Suprapubic skin (tissue), 4 donors: Measurements from ENCODE around the gene DOK4.

ENCODE experiments used
- CTCF ChIP-seq, 2 donors: fragments of 200-600 bp in 1 of 2; fragments of 450-650 bp in 1 of 2; sonication (generic) in 1 of 2; IDR thresholded peaks; one replicate each; pipeline ENCODE4 v1.5.1; 2016 to 2019; ENCODE audit warnings: antibody characterized with exemption in 2 of 2, mild to moderate bottlenecking in 1 of 2, moderate library complexity in 1 of 2
- EP300 ChIP-seq: sonication (generic); formaldehyde crosslinking; IDR thresholded peaks from one replicate; pipeline ENCODE4 v1.6.1; 2017; ENCODE audit warnings: antibody characterized with exemption
- POLR2A ChIP-seq, 2 donors: fragments of 450-650 bp; IDR thresholded peaks; one replicate each; pipeline ENCODE4 v1.6.1; 2017; ENCODE audit warnings: antibody characterized with exemption in 2 of 2, mild to moderate bottlenecking in 2 of 2, moderate library complexity in 2 of 2
- POLR2AphosphoS5 ChIP-seq, 3 donors: sonication (generic); formaldehyde crosslinking; IDR thresholded peaks; one replicate each; pipeline ENCODE4 v1.6.1; 2017; ENCODE audit warnings: antibody characterized with exemption in 3 of 3

GRCh38 chr16:57447186-57447962 lies 38.9 kb downstream of the DOK4 start, which contains the start of the genes CIAPIN1 and COQ9:
- TF ChIP-seq POLR2A (IDR thresholded peaks at IDR 0.05) (peak; percentile 64 to 87), CTCF (IDR thresholded peaks at IDR 0.05) (no peak), POLR2AphosphoS5 (IDR thresholded peaks at IDR 0.05) (peak; percentile 3 to 92 (median 79)), EP300 (no peak)
